T-cell (primary cell): ENCODE results near the gene SLC24A3. TPM values are rescaled to one million over a fixed set of nuclear protein-coding genes. Genes with fewer than 3 reads are reported as not detected.
A peak's percentile ranks its signal among the peaks of the same experiment; 100 is the strongest.

ENCODE experiments used
- ATAC-seq, 4 experiments: fragments of 200-7000 bp in 3 of 4; fragments of 150-1000 bp in 1 of 4; cut with Tn5 transposase; replicated peaks in 1 of 4; 1 replicate in 3 of 4; 2 replicates in 1 of 4; pipeline ENCODE4 v1.10.0; 2021; ENCODE audit warnings: moderate library complexity in 3 of 4, mild to moderate bottlenecking in 2 of 4, moderate number of reproducible peaks in 1 of 4
- CTCF ChIA-PET, 2 donors: fragments of 300-600 bp; sonication (Branson Sonifier 250); formaldehyde crosslinking; loops; one replicate each; lab custom pipeline; 2022; ENCODE audit warnings: antibody characterized with exemption in 2 of 2; lab: Charles Lee
- POLR2A ChIA-PET, 2 donors: fragments of 300-600 bp; sonication (Branson Sonifier 250); formaldehyde crosslinking; loops; one replicate each; lab custom pipeline; 2022; ENCODE audit warnings: antibody characterized with exemption in 2 of 2; lab: Charles Lee
- DNase-seq, 35 experiments: peaks; one replicate each; pipeline versions ENCODE4 v3.0.0 to v3.0.0-alpha.2; 2013 to 2023
- H3K27ac ChIP-seq: one replicate; pipeline ENCODE4 v1.5.1; 2013; ENCODE audit warnings: low read length
- H3K27me3 ChIP-seq, 2 experiments: replicated peaks in 1 of 2; 1 replicate in 1 of 2; 2 replicates in 1 of 2; pipeline versions ENCODE4 v1.6.1 to v1.7.0; 2013; ENCODE audit warnings: low read length in 1 of 2, mixed read lengths in 1 of 2; ENCODE audit not compliant: control insufficient read depth in 2 of 2, insufficient read depth in 2 of 2; ENCODE audit errors: extremely low read depth in 1 of 2
- H3K36me3 ChIP-seq, 2 donors: 1 replicate in 1 of 2; 2 replicates in 1 of 2; pipeline versions ENCODE4 v1.6.1 to v1.7.0; 2013; ENCODE audit warnings: low read length in 1 of 2; ENCODE audit not compliant: control insufficient read depth in 2 of 2, insufficient read depth in 1 of 2; ENCODE audit errors: extremely low read depth in 1 of 2
- H3K4me1 ChIP-seq, 2 experiments: 1 replicate in 1 of 2; 2 replicates in 1 of 2; pipeline versions ENCODE4 v1.6.1 to v1.7.0; 2013; ENCODE audit warnings: low read length in 2 of 2, mixed read lengths in 1 of 2; ENCODE audit not compliant: insufficient read depth in 2 of 2, control insufficient read depth in 1 of 2; ENCODE audit errors: extremely low read depth in 1 of 2
- H3K4me3 ChIP-seq, 2 donors: 1 replicate in 1 of 2; 2 replicates in 1 of 2; pipeline versions ENCODE4 v1.5.1 to v1.7.0; 2013; ENCODE audit warnings: mild to moderate bottlenecking in 2 of 2, low read length in 1 of 2, moderate library complexity in 1 of 2; ENCODE audit not compliant: control insufficient read depth in 1 of 2; ENCODE audit errors: extremely low read depth in 1 of 2
- H3K9me3 ChIP-seq: 2 replicates; pipeline ENCODE4 v1.7.0; 2013
- H3K27ac Mint-ChIP-seq, 2 donors: one replicate each; pipeline ENCODE4 v1.8.0; 2020 to 2021; ENCODE audit warnings: mild to moderate bottlenecking in 2 of 2, mixed read lengths in 2 of 2
- H3K27me3 Mint-ChIP-seq, 2 donors: one replicate each; pipeline ENCODE4 v1.8.0; 2021 to 2022; ENCODE audit warnings: mixed read lengths in 2 of 2
- H3K36me3 Mint-ChIP-seq: one replicate; pipeline ENCODE4 v1.8.0; 2021; ENCODE audit warnings: mixed read lengths
- H3K4me1 Mint-ChIP-seq, 3 donors: one replicate each; pipeline ENCODE4 v1.8.0; 2020 to 2022; ENCODE audit warnings: mixed read lengths in 3 of 3, mild to moderate bottlenecking in 1 of 3
- H3K4me3 Mint-ChIP-seq, 3 donors: one replicate each; pipeline ENCODE4 v1.8.0; 2020 to 2022; ENCODE audit warnings: mild to moderate bottlenecking in 3 of 3, mixed read lengths in 3 of 3, moderate library complexity in 3 of 3
- H3K9me3 Mint-ChIP-seq, 3 donors: one replicate each; pipeline ENCODE4 v1.8.0; 2020 to 2022; ENCODE audit warnings: mixed read lengths in 3 of 3
- WGBS: methylation state at CpG from one replicate; pipeline ENCODE4 v1.1.5; 2013; ENCODE audit warnings: missing lambda C conversion rate; ENCODE audit not compliant: insufficient coverage; 5-methylcytosine and 5-hydroxymethylcytosine counted together
- total RNA-seq, 35 experiments: library from RNA in 6 of 35; stranded (reverse) in 6 of 35; fragments of 120-200 nt in 1 of 35; gene quantifications; one replicate each; pipeline versions ENCODE4 v1.2.1 to v1.2.4 and lab custom pipeline; 2013 to 2026

SLC24A3 gene
- total RNA-seq, 5 donors from 2014 or later (not counting 1 experiment from before 2014, with no cell fraction given): 0.06 to 0.25 (median 0.12) TPM

DNA sequence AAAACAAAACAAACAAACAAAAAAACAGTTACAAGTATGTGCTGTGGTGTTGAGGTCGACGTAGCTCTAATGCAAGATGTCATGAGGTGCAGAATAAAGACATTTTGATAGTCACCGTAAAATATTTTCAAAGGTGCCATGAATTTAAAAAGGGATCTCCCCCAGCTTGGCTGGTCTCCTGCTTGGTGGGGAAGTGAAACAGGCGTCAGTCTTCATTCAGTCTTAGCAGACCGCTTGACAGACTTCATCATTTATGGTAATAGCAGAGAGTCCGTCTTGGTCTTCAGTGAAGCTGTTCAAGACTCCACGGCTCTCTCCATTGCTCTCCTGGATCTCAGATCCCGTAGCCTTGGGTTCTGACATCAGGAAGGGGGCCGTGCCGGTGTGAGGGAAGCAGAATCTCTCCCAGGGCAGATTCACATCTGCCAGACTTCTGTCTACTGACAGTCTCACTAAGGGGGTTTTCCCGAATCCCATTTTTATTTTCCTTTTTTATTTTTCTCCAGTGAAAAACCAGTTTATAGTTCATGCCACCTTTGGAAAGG, 1.6 kb downstream of the SLC24A3 start:
- Histone ChIP-seq H3K36me3 (no peaks in the 10 kb centered on the region), H3K4me3 (no peak overlapping the region), H3K4me1 (no peaks in the 10 kb centered on the region), H3K9me3 (no peaks in the 10 kb centered on the region), H3K27me3 (peaks cover 2 to 24% of the 10 kb centered on the region in 2 experiments), H3K27ac (no peak overlapping the region)
- no peaks in the 10 kb centered on the region for H3K36me3 Mint-ChIP-seq
- H3K4me1 Mint-ChIP-seq: peaks cover 0 to 6% (median 3%) of the 10 kb centered on the region in 3 donors
- ChIA-PET POLR2A (no interaction called here), CTCF (no interaction called here)
- no peaks in the 10 kb centered on the region for H3K9me3 Mint-ChIP-seq
- no peak overlapping the region for H3K27ac Mint-ChIP-seq
- ATAC-seq (no peak), DNase-seq (no peak)
- H3K27me3 Mint-ChIP-seq: peaks cover 43 to 55% of the 10 kb centered on the region in 2 donors
- peak overlapping the region in 1 of 3 donors; percentile 26 for H3K4me3 Mint-ChIP-seq
- 72% methylated on average over 7 of the region's 11 CpGs for whole genome bisulfite sequencing

DNA sequence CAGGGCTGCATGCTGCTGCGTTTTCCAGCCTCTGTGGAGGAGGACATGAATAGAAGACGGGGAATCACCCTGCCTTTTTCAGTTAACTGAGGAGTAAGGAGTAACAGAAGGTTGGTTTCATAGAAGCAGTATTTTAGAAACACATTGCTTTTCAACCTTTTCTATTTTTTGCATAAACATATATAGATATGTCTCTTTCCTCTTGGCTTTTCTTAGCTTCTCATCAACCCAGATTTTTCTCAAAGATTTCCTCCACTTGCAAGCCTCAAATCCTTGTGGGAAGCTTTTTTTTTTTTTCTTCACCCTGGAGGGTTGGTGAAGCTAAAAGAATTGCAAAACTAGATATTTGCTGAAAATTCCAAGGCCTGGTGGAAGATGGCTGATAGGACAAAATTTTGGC, 6.0 kb downstream of the SLC24A3 start:
- peaks cover 0 to 2% (median 0%) of the 10 kb centered on the region in 3 donors for H3K4me1 Mint-ChIP-seq
- no peak overlapping the region for H3K27ac Mint-ChIP-seq
- ChIA-PET CTCF (no interaction called here), POLR2A (no interaction called here)
- no peak overlapping the region for H3K4me3 Mint-ChIP-seq
- no peaks in the 10 kb centered on the region for H3K36me3 Mint-ChIP-seq
- Histone ChIP-seq H3K27ac (no peak overlapping the region), H3K27me3 (peaks cover 2 to 6% of the 10 kb centered on the region in 2 experiments), H3K4me1 (no peaks in the 10 kb centered on the region), H3K36me3 (no peaks in the 10 kb centered on the region), H3K4me3 (no peak overlapping the region), H3K9me3 (no peaks in the 10 kb centered on the region)
- peaks cover 21 to 30% of the 10 kb centered on the region in 2 donors for H3K27me3 Mint-ChIP-seq
- no peak for DNase-seq
- ATAC-seq: no peak
- no CpG with 5 or more reads among the region's 2 CpGs for WGBS
- H3K9me3 Mint-ChIP-seq: peaks cover 0 to under 1% (median 0%) of the 10 kb centered on the region in 3 donors

DNA sequence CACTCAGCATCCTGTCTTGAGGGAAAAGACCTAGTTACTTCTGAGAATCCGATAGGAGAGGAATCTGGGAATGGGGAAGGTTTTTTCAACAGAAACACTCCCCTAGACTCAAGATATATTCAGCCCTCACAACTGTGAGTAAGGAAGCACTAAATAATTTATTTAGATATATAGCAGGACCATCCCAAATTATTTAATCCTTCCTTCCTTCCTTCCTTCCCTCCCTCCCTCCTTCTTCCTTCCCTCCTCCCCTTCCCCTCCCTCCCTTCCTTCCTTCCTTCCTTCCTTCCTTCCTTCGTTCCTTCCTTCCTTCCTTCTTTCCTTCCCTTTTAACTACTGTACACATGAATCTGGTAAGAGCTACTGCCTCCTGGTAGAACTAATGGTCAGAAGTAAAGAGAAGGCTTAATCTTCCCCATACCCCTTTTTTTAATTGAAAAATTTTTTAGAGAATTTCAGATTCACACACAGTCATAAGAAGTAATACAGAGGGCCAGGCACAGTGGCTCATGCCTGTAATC, 10.1 kb downstream of the SLC24A3 start:
- H3K9me3 Mint-ChIP-seq: peaks cover 4 to 15% (median 4%) of the 10 kb centered on the region in 3 donors
- no peak overlapping the region for H3K27ac ChIP-seq
- no peak overlapping the region for H3K4me3 Mint-ChIP-seq
- no peaks in the 10 kb centered on the region for H3K36me3 ChIP-seq
- H3K4me3 ChIP-seq: no peak overlapping the region
- WGBS: no CpG with 5 or more reads among the region's 2 CpGs
- no peaks in the 10 kb centered on the region for H3K4me1 ChIP-seq
- H3K36me3 Mint-ChIP-seq: no peaks in the 10 kb centered on the region
- no peaks in the 10 kb centered on the region for H3K27me3 ChIP-seq
- H3K27me3 Mint-ChIP-seq: peaks cover 6% of the 10 kb centered on the region in 2 donors
- ATAC-seq (no peak), DNase-seq (no peak)
- ChIA-PET CTCF (no interaction called here), POLR2A (no interaction called here)
- H3K4me1 Mint-ChIP-seq: no peaks in the 10 kb centered on the region
- no peak overlapping the region for H3K27ac Mint-ChIP-seq
- H3K9me3 ChIP-seq: no peaks in the 10 kb centered on the region

DNA sequence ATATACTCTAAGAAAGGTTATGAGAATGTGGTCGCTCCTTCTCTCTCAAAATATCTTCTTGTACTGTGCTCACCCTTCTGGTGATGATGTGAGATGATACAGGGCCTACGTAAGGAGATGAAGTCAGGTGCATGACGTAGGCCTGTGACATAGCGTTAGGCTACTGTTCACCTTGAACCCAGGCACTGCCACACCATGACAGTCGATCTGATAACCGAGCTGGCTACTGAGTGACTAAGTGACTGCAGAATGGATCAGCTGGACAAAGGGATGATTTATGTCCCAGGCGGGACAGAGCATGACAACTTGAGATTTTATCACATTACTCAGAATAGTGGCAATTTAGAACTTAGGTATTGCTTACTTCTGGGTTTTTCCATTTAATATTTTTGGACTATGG, 11.2 kb downstream of the SLC24A3 start:
- Mint-ChIP-seq H3K27me3 (peaks cover 0 to 4% of the 10 kb centered on the region in 2 donors), H3K27ac (no peak overlapping the region), H3K9me3 (peaks cover 4 to 15% (median 4%) of the 10 kb centered on the region in 3 donors), H3K4me3 (no peak overlapping the region), H3K4me1 (no peaks in the 10 kb centered on the region), H3K36me3 (no peaks in the 10 kb centered on the region)
- DNase-seq (no peak), ATAC-seq (no peak)
- Histone ChIP-seq H3K4me1 (no peaks in the 10 kb centered on the region), H3K27ac (no peak overlapping the region), H3K9me3 (no peaks in the 10 kb centered on the region), H3K27me3 (no peaks in the 10 kb centered on the region), H3K36me3 (no peaks in the 10 kb centered on the region), H3K4me3 (no peak overlapping the region)
- WGBS: 100% methylated on average over 2 of the region's 7 CpGs
- POLR2A ChIA-PET: no interaction called here
- CTCF ChIA-PET: no interaction called here

DNA sequence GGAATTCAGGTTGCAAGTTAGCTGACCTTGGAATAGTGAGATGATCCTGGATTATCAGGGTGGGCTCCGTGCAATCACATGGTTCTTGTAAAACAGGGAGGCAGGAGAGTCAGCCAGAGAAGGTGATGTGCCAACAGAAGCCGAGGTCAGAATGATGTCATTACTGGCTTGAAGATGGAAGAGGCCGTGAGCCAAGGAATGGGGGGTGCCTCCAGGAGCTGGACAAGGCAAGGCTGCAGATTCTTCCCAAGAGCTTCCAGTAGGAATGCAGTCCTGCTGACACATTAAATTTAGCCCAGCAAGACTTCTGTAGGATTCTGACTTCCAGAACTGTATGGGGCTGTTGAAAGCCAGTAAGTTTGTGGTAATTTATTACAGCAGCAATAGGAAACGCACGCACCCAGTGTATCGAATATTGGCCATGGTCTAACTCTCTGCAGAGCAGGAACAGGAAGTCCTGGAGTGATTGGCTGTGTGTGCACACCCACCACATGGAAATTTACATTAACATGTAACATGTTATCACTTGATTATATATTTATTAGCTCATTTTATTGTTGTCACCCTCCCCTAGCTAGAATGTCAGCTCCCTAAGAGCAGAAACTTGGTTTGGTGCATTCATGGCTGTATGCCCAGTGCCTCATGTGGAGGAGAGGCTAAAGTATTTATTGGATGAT, 19.1 kb downstream of the SLC24A3 start:
- ATAC-seq: no peak
- no peak overlapping the region for H3K27ac ChIP-seq

DNA sequence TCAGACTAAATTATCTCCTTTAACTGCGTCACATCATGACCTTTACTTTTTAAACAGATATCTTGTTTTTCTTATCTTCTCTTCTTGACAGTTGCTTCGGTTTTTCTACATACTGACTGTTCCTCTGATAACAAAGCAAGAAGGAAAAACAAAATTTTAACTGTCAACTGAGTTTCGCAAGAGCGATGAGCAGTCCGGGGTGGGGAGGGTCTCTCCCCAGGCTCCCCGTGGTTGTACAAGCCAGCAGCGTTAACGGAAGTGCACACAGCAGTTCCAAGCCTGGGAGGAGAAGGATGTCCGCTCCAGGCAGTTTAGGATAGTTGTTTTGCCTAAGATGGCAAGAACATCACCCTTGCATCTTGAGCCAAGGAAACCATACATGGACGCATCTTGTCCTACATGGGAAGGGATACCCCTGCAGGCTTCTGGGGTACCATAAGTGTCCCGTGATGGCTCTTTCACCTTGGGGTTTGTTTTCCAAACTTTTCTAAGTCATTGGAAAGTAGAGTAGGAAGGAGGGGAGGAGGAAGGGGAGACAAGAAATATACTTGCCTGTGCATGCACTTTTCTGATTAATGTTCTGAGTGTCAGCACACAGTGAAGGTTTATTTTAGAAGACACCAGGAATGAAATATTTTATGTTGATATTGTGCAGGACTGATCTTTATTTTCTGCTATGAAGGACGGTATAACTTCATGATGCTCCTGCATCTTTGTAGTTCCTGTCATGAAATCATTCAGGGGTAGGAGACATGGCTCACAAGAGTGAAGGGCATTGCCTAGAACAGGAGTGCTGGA, 20.8 kb downstream of the SLC24A3 start:
- 92% methylated on average over 7 of the region's 12 CpGs for WGBS
- no peaks in the 10 kb centered on the region for H3K9me3 Mint-ChIP-seq
- DNase-seq (no peak), ATAC-seq (no peak)
- Histone ChIP-seq H3K27me3 (peaks cover 0 to 6% of the 10 kb centered on the region in 2 experiments), H3K4me1 (no peaks in the 10 kb centered on the region), H3K4me3 (no peak overlapping the region), H3K36me3 (no peaks in the 10 kb centered on the region), H3K27ac (no peak overlapping the region), H3K9me3 (no peaks in the 10 kb centered on the region)
- no peaks in the 10 kb centered on the region for H3K4me1 Mint-ChIP-seq
- H3K27ac Mint-ChIP-seq: no peak overlapping the region
- CTCF ChIA-PET: no interaction called here
- H3K4me3 Mint-ChIP-seq: no peak overlapping the region
- H3K27me3 Mint-ChIP-seq: peaks cover 0 to 7% of the 10 kb centered on the region in 2 donors
- POLR2A ChIA-PET: no interaction called here
- no peaks in the 10 kb centered on the region for H3K36me3 Mint-ChIP-seq

More for the DNA sequence above, 19.1 kb downstream of the SLC24A3 start:
- no peaks in the 10 kb centered on the region for H3K36me3 ChIP-seq
- H3K27ac Mint-ChIP-seq: no peak overlapping the region
- 70% methylated on average over 3 of the region's 6 CpGs for WGBS
- H3K4me3 Mint-ChIP-seq: no peak overlapping the region
- no peaks in the 10 kb centered on the region for H3K4me1 Mint-ChIP-seq
- H3K4me3 ChIP-seq: no peak overlapping the region
- ChIA-PET POLR2A (no interaction called here), CTCF (no interaction called here)
- H3K27me3 Mint-ChIP-seq: peaks cover 0 to 5% of the 10 kb centered on the region in 2 donors
- H3K27me3 ChIP-seq: peaks cover 0 to 6% of the 10 kb centered on the region in 2 experiments
- peaks cover 0 to 4% (median 0%) of the 10 kb centered on the region in 3 donors for H3K9me3 Mint-ChIP-seq
- H3K4me1 ChIP-seq: no peaks in the 10 kb centered on the region
- no peak for DNase-seq
- no peaks in the 10 kb centered on the region for H3K36me3 Mint-ChIP-seq
- no peaks in the 10 kb centered on the region for H3K9me3 ChIP-seq
